K562 (cell line): ENCODE data around the gene PYM1. TPM values are rescaled to one million over a fixed set of nuclear protein-coding genes. Genes with fewer than 3 reads are reported as not detected.
A peak's percentile ranks its signal among the peaks of the same experiment; 100 is the strongest.

ENCODE experiments used
- CBX3 ChIP-seq, 2 experiments: IDR thresholded peaks; 1 replicate in 1 of 2; 2 replicates in 1 of 2; pipeline ENCODE4 v1.6.1; 2012; ENCODE audit warnings: inconsistent platforms in 2 of 2, low read length in 2 of 2, borderline replicate concordance in 1 of 2, control low read depth in 1 of 2
- ELF2 ChIP-seq: fragments of 250-450 bp; sonication (Bioruptor Pico); IDR thresholded peaks from 2 replicates; pipeline ENCODE4 v1.5.0; 2021; ENCODE audit warnings: mild to moderate bottlenecking
- HDAC2 ChIP-seq: fragments of 450-650 bp; IDR thresholded peaks from 2 replicates; pipeline ENCODE4 v1.6.1; 2016; ENCODE audit warnings: mild to moderate bottlenecking
- NFE2 ChIP-seq: IDR thresholded peaks from 2 replicates; pipeline ENCODE4 v1.6.1; 2014; ENCODE audit warnings: antibody characterized with exemption, low read depth
- SREBF1 ChIP-seq: fragments of 150-350 bp; IDR thresholded peaks from 2 replicates; pipeline ENCODE4 v1.6.1; 2014; ENCODE audit warnings: antibody characterized with exemption, low read depth, low read length, borderline replicate concordance
- polyA plus RNA-seq, 8 experiments: library from polyadenylated mRNA; depleted of rRNA in 4 of 8; stranded (reverse) in 5 of 8; unstranded in 3 of 8; fragments of >200 nt; fragmentation: Nextera tagmentation in 2 of 8; fragmentation: Illumina TruSeq in 1 of 8; extraction: Ambion mirVana in 2 of 8; extraction: Trizol in 1 of 8; gene quantifications; 2 replicates each; pipeline versions ENCODE4 v1.2.1 to v1.2.3, GENCODE V29; 2011 to 2014; ENCODE audit warnings: inconsistent platforms in 1 of 8, missing spikeins in 1 of 8
- total RNA-seq, 7 experiments: library from RNA; depleted of rRNA in 6 of 7; stranded (reverse); fragments of >200 nt in 6 of 7; fragmentation: Illumina TruSeq in 2 of 7; extraction: Trizol in 2 of 7; gene quantifications; 2 replicates each; pipeline versions ENCODE4 v1.2.1 to v1.2.3, GENCODE V29; 2011 to 2021; ENCODE audit warnings: low replicate concordance in 1 of 7
- TF ChIP-seq, protein P1 (sequence below): sonication (generic); formaldehyde crosslinking; IDR thresholded peaks from 2 replicates; pipeline ENCODE4 v1.8.0; 2022; ENCODE audit warnings: mild to moderate bottlenecking, missing genetic modification reagents

PYM1 gene
- total and polyA plus RNA-seq, 9 of the 15 experiments (the other 6 are each of a cell fraction or from before 2014, with no cell fraction given), result 29.0 to 51.3 (median 34.1) TPM

DNA sequence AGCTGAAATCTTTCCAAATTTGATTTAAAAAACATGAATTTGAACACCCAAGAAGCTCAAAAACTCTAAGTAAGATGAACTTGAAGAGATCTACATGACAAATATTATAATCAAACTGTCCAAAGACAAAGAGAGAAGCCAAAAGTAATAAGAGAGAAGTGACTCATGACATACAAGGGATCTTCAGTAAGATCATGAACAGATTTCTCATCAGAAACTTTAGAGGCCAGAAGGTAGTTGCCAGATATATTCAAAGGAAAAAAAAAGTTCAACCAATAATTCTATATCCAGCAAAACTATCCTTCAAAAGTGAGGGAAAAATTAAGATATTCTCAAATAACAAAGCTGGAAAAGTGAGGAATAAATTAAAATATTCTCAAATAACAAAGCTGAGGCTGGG is 49.9 kb downstream of the PYM1 start (continued):
- TF ChIP-seq, protein P1, sequence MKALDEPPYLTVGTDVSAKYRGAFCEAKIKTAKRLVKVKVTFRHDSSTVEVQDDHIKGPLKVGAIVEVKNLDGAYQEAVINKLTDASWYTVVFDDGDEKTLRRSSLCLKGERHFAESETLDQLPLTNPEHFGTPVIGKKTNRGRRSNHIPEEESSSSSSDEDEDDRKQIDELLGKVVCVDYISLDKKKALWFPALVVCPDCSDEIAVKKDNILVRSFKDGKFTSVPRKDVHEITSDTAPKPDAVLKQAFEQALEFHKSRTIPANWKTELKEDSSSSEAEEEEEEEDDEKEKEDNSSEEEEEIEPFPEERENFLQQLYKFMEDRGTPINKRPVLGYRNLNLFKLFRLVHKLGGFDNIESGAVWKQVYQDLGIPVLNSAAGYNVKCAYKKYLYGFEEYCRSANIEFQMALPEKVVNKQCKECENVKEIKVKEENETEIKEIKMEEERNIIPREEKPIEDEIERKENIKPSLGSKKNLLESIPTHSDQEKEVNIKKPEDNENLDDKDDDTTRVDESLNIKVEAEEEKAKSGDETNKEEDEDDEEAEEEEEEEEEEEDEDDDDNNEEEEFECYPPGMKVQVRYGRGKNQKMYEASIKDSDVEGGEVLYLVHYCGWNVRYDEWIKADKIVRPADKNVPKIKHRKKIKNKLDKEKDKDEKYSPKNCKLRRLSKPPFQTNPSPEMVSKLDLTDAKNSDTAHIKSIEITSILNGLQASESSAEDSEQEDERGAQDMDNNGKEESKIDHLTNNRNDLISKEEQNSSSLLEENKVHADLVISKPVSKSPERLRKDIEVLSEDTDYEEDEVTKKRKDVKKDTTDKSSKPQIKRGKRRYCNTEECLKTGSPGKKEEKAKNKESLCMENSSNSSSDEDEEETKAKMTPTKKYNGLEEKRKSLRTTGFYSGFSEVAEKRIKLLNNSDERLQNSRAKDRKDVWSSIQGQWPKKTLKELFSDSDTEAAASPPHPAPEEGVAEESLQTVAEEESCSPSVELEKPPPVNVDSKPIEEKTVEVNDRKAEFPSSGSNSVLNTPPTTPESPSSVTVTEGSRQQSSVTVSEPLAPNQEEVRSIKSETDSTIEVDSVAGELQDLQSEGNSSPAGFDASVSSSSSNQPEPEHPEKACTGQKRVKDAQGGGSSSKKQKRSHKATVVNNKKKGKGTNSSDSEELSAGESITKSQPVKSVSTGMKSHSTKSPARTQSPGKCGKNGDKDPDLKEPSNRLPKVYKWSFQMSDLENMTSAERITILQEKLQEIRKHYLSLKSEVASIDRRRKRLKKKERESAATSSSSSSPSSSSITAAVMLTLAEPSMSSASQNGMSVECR, result no peak
- TF ChIP-seq CBX3 (IDR thresholded peaks at IDR 0.05; ENCODE audit: borderline replicate concordance in 1 of 2, low read length in 2 of 2), result 0 out of 3 replicates have a peak, but pooled peaks of 1 of the 2 experiments have one; percentile 51
- TF ChIP-seq NFE2, result no peak
- no peak for TF ChIP-seq HDAC2
- no peak for TF ChIP-seq ELF2 (CRISPR knock-in tag)
- TF ChIP-seq SREBF1, result no peak
